HepG2 (cell line): Measurements from ENCODE around the gene TTC38. TPM values are rescaled to one million over a fixed set of nuclear protein-coding genes. Genes with fewer than 3 reads are reported as not detected.

Source experiments
- AGO1 ChIP-seq: fragments of 200-400 bp; formaldehyde crosslinking; IDR thresholded peaks from 2 replicates; pipeline ENCODE4 v1.6.1; 2017; ENCODE audit warnings: mild to moderate bottlenecking, low read depth, low read length, moderate library complexity; ENCODE audit not compliant: poor library complexity, severe bottlenecking
- AKNA ChIP-seq: sonication (generic); formaldehyde crosslinking; IDR thresholded peaks from 2 replicates; pipeline ENCODE4 v1.4.0; 2020; ENCODE audit warnings: missing genetic modification reagents, borderline replicate concordance
- CHD2 ChIP-seq: IDR thresholded peaks from 2 replicates; pipeline ENCODE4 v1.6.1; 2011; ENCODE audit warnings: low read depth, low read length, improper control_type of control experiment
- CSRNP1 ChIP-seq: sonication (generic); formaldehyde crosslinking; IDR thresholded peaks from 2 replicates; pipeline ENCODE4 v1.8.1; 2023; ENCODE audit warnings: mild to moderate bottlenecking, missing genetic modification reagents
- ELK4 ChIP-seq: sonication (generic); formaldehyde crosslinking; IDR thresholded peaks from 2 replicates; pipeline ENCODE4 v1.9.0; 2021; ENCODE audit warnings: missing genetic modification reagents, borderline replicate concordance
- GATA4 ChIP-seq: sonication (generic); IDR thresholded peaks from 2 replicates; pipeline ENCODE4 v1.6.1; 2016; ENCODE audit warnings: antibody characterized with exemption, low read depth, borderline replicate concordance
- NCOA2 ChIP-seq: sonication (generic); formaldehyde crosslinking; IDR thresholded peaks from 2 replicates; pipeline ENCODE4 v1.8.0; 2022; ENCODE audit warnings: inconsistent platforms
- SMAD1 ChIP-seq: sonication (generic); formaldehyde crosslinking; IDR thresholded peaks from 2 replicates; pipeline ENCODE4 v1.4.0; 2020; ENCODE audit warnings: missing genetic modification reagents, low read depth, mild to moderate bottlenecking, borderline replicate concordance
- TCF7L2 ChIP-seq: IDR thresholded peaks from 2 replicates; pipeline ENCODE4 v1.6.1; 2011; ENCODE audit warnings: mild to moderate bottlenecking, low read depth, low read length, moderate library complexity
- TFAP4 ChIP-seq: sonication (generic); IDR thresholded peaks from 2 replicates; pipeline ENCODE4 v1.6.1; 2016; ENCODE audit warnings: low read depth, borderline replicate concordance
- ZBTB4 ChIP-seq: sonication (generic); formaldehyde crosslinking; IDR thresholded peaks from 2 replicates; pipeline ENCODE4 v1.4.0; 2020; ENCODE audit warnings: missing genetic modification reagents, mild to moderate bottlenecking, borderline replicate concordance
- ZNF10 ChIP-seq: sonication (generic); formaldehyde crosslinking; IDR thresholded peaks from 2 replicates; pipeline ENCODE4 v1.4.0; 2020; ENCODE audit warnings: mild to moderate bottlenecking, low read depth, missing genetic modification reagents, borderline replicate concordance
- ZNF44 ChIP-seq: sonication (generic); formaldehyde crosslinking; IDR thresholded peaks from 2 replicates; pipeline ENCODE4 v1.5.1; 2020; ENCODE audit warnings: mild to moderate bottlenecking, missing genetic modification reagents
- ZNF552 ChIP-seq: sonication (generic); formaldehyde crosslinking; IDR thresholded peaks from 2 replicates; pipeline ENCODE4 v1.9.0; 2022; ENCODE audit warnings: missing genetic modification reagents, mild to moderate bottlenecking, borderline replicate concordance
- ZNF709 ChIP-seq: sonication (generic); formaldehyde crosslinking; IDR thresholded peaks from 2 replicates; pipeline ENCODE4 v1.5.0; 2020; ENCODE audit warnings: mild to moderate bottlenecking, missing genetic modification reagents
- polyA plus RNA-seq, 8 experiments: library from polyadenylated mRNA; depleted of rRNA in 3 of 8; stranded (reverse) in 7 of 8; unstranded in 1 of 8; fragments of >200 nt; fragmentation: Illumina TruSeq in 4 of 8; extraction: Trizol in 4 of 8; gene quantifications; 2 replicates each; pipeline versions ENCODE4 v1.2.1 to v1.2.3, GENCODE V29; 2011 to 2016; ENCODE audit warnings: low read depth in 4 of 8, missing spikeins in 1 of 8, mixed read lengths in 1 of 8; ENCODE audit not compliant: insufficient read depth in 1 of 8
- total RNA-seq, 5 experiments: library from RNA; depleted of rRNA; stranded (reverse); fragments of >200 nt; fragmentation: Illumina TruSeq; extraction: Trizol; gene quantifications; 2 replicates each; pipeline ENCODE4 v1.2.3, GENCODE V29; 2016; ENCODE audit warnings: low read depth in 1 of 5

Gene TTC38
- total and polyA plus RNA-seq, 2 of the 13 experiments (the other 11 are each of a cell fraction or from before 2014, with no cell fraction given) = 101 to 105 TPM

GRCh38 chr22:46250035-46250782 lies 17.6 kb upstream of the TTC38 start, which contains the start of gene CDPF1 (continued):
- 0 out of 2 replicates have a peak, but pooled peaks have one; percentile 66 for TF ChIP-seq AKNA (CRISPR knock-in tag)
- TF ChIP-seq GATA4 = peak; percentile 30; the same call in 1 of the 2 replicates
- no peak for TF ChIP-seq TCF7L2
- peak; percentile 63 for TF ChIP-seq ZBTB4 (CRISPR knock-in tag)
- TF ChIP-seq SMAD1 (CRISPR knock-in tag) = no peak; the same call in none of the 2 replicates
- no peak for TF ChIP-seq TFAP4
- TF ChIP-seq CHD2 = no peak
- peak; percentile 30; the same call in 1 of the 2 replicates for TF ChIP-seq NCOA2 (CRISPR knock-in tag)
- TF ChIP-seq ELK4 (CRISPR knock-in tag) = no peak
- no peak for TF ChIP-seq AGO1
- no peak for TF ChIP-seq ZNF44 (CRISPR knock-in tag)
- no peak for TF ChIP-seq ZNF10 (CRISPR knock-in tag)
- no peak; the same call in 1 of the 2 replicates for TF ChIP-seq ZNF709 (CRISPR knock-in tag)
- no peak; the same call in 1 of the 2 replicates for TF ChIP-seq CSRNP1 (CRISPR knock-in tag)
- TF ChIP-seq ZNF552 (CRISPR knock-in tag) = 0 out of 2 replicates have a peak, but pooled peaks have one; percentile 11
